Ishikawa (cell line): Measurements from ENCODE around the gene SPON1.

Experiments
- CEBPB ChIP-seq: IDR thresholded peaks from 2 replicates; pipeline ENCODE4 v1.6.1; 2012
- CREB1 ChIP-seq: IDR thresholded peaks from 2 replicates; pipeline ENCODE4 v1.6.1; 2012; ENCODE audit warnings: low read depth
- EGR1 ChIP-seq: IDR thresholded peaks from 2 replicates; pipeline ENCODE4 v1.6.1; 2012
- EP300 ChIP-seq: IDR thresholded peaks from 2 replicates; pipeline ENCODE4 v1.6.1; 2012; ENCODE audit warnings: borderline replicate concordance
- FOXM1 ChIP-seq: IDR thresholded peaks from 2 replicates; pipeline ENCODE4 v1.6.1; 2012; ENCODE audit warnings: low read depth, borderline replicate concordance
- NFIC ChIP-seq: IDR thresholded peaks from 2 replicates; pipeline ENCODE4 v1.6.1; 2012
- RAD21 ChIP-seq: IDR thresholded peaks from 2 replicates; pipeline ENCODE4 v1.6.1; 2012; ENCODE audit warnings: low read depth
- TAF1 ChIP-seq: IDR thresholded peaks from 2 replicates; pipeline ENCODE4 v1.6.1; 2012; ENCODE audit warnings: low read depth, mild to moderate bottlenecking
- TCF12 ChIP-seq: IDR thresholded peaks from 2 replicates; pipeline ENCODE4 v1.6.1; 2012; ENCODE audit warnings: low read depth
- TEAD4 ChIP-seq: IDR thresholded peaks from 2 replicates; pipeline ENCODE4 v1.6.1; 2012
- YY1 ChIP-seq: IDR thresholded peaks from 2 replicates; pipeline ENCODE4 v1.6.1; 2012; ENCODE audit warnings: low read depth
- ZBTB7A ChIP-seq: IDR thresholded peaks from 2 replicates; pipeline ENCODE4 v1.6.1; 2012; ENCODE audit warnings: low read depth
- TF ChIP-seq, protein P1 (sequence below): IDR thresholded peaks from 2 replicates; pipeline ENCODE4 v1.6.1; 2012
- TF ChIP-seq, protein P2 (sequence below): IDR thresholded peaks from 2 replicates; pipeline ENCODE4 v1.6.1; 2012
- TF ChIP-seq, protein P3 (sequence below): IDR thresholded peaks from 2 replicates; pipeline ENCODE4 v1.6.1; 2012; ENCODE audit warnings: low read depth, mild to moderate bottlenecking

The SPON1 gene

DNA sequence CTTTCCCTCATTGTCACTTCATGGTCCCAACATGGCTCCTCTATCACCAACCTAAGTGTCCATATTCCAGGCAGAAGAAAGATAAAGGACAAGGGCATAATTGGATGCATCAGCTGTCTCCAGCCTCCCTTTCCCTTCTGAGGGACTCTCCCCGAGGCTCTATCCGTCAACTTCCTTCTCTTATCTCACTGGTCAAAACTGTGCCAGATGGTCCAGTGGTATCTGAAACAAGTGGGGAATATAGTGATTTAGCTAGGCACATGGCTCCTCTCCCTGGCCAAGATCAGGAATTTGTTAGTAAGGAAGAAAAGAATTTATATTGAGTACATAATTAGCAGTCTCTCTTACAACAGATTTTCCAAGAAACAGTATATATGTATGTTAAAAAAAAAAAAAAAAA, 12.6 kb upstream of the SPON1 start:
- TF ChIP-seq RAD21 (peak; percentile 31; the same call in 1 of the 2 replicates), NFIC (no peak), TEAD4 (no peak), TCF12 (no peak), EGR1 (no peak), ZBTB7A (no peak)
- TF ChIP-seq, protein P1, sequence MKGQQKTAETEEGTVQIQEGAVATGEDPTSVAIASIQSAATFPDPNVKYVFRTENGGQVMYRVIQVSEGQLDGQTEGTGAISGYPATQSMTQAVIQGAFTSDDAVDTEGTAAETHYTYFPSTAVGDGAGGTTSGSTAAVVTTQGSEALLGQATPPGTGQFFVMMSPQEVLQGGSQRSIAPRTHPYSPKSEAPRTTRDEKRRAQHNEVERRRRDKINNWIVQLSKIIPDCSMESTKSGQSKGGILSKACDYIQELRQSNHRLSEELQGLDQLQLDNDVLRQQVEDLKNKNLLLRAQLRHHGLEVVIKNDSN, result no peak

DNA sequence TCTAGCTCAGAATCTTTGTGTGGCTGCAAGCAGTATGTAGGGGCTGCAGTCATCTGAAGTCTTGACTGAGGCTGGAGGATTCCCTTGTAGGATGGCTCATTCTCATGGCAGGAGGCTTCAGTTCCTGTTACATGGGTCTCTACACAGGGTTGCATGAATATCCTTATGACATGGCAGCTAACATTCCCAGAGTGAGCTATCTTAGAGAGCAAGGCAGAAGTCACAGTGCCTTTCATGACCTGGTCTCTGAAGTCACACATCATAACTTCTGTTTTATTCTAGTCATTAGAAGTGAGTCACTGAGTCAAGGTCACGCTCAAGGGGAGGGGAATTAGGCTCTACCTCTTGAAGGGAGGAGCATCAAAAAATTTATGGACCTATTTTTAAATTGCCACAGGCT, 10.3 kb upstream of the SPON1 start:
- TF ChIP-seq NFIC (no peak), TCF12 (no peak), ZBTB7A (no peak), TEAD4 (no peak), CREB1 (no peak), RAD21 (no peak), CEBPB (no peak), EP300 (no peak), TAF1 (no peak), EGR1 (no peak), FOXM1 (no peak), YY1 (no peak)
- TF ChIP-seq, protein P1, result no peak
- TF ChIP-seq, protein P2, sequence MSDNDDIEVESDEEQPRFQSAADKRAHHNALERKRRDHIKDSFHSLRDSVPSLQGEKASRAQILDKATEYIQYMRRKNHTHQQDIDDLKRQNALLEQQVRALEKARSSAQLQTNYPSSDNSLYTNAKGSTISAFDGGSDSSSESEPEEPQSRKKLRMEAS, result no peak
- TF ChIP-seq, protein P3, sequence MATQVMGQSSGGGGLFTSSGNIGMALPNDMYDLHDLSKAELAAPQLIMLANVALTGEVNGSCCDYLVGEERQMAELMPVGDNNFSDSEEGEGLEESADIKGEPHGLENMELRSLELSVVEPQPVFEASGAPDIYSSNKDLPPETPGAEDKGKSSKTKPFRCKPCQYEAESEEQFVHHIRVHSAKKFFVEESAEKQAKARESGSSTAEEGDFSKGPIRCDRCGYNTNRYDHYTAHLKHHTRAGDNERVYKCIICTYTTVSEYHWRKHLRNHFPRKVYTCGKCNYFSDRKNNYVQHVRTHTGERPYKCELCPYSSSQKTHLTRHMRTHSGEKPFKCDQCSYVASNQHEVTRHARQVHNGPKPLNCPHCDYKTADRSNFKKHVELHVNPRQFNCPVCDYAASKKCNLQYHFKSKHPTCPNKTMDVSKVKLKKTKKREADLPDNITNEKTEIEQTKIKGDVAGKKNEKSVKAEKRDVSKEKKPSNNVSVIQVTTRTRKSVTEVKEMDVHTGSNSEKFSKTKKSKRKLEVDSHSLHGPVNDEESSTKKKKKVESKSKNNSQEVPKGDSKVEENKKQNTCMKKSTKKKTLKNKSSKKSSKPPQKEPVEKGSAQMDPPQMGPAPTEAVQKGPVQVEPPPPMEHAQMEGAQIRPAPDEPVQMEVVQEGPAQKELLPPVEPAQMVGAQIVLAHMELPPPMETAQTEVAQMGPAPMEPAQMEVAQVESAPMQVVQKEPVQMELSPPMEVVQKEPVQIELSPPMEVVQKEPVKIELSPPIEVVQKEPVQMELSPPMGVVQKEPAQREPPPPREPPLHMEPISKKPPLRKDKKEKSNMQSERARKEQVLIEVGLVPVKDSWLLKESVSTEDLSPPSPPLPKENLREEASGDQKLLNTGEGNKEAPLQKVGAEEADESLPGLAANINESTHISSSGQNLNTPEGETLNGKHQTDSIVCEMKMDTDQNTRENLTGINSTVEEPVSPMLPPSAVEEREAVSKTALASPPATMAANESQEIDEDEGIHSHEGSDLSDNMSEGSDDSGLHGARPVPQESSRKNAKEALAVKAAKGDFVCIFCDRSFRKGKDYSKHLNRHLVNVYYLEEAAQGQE, result no peak

DNA sequence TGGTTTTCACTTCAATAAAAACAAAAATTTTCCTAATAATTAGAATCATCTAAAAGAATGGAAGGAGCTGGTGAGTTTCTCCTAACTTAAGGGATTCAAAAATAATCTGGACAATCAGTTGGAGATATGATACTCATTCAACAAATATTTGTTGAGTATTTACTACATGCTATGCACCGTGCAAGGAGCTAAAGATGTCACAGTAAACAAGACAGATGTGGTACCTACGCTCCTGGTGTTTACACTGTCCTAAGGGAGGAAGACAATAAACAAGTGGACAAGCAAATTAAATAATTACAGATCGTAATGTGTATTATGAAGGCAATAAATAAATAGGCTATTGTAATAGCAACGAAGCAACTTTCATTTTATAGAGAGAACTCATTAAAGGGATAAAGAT, 9.9 kb upstream of the SPON1 start:
- TF ChIP-seq EP300 (no peak), TEAD4 (no peak), TCF12 (no peak), EGR1 (no peak), NFIC (no peak), CREB1 (no peak), FOXM1 (no peak), ZBTB7A (no peak), CEBPB (no peak), YY1 (no peak), TAF1 (no peak), RAD21 (no peak)
- TF ChIP-seq, protein P3, result no peak
- TF ChIP-seq, protein P2, result no peak
- TF ChIP-seq, protein P1, result no peak

DNA sequence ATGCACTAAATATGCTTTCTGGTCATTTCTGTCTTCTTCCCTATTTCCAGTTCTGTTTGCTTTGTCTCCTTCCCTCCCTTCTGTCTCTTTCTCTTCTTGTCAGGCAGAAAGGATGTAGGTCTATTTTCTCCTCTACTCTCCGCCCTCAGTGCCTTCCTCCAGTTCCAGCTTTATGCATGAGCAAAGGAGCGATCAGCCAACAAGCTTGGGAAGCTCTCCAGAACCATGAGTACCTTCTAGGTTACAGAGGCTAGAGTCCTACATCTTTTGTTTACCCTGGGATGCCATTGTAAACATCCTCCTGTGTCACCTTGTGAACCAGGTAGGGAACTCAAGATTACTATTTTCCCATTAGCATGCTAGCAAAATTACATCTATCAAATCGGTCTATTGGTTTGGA, 7.9 kb upstream of the SPON1 start:
- TF ChIP-seq TEAD4 (no peak), TAF1 (no peak), EGR1 (no peak), CREB1 (no peak), NFIC (no peak), EP300 (no peak), YY1 (no peak), TCF12 (no peak)
- TF ChIP-seq, protein P2, result no peak
- TF ChIP-seq, protein P1, result no peak

DNA sequence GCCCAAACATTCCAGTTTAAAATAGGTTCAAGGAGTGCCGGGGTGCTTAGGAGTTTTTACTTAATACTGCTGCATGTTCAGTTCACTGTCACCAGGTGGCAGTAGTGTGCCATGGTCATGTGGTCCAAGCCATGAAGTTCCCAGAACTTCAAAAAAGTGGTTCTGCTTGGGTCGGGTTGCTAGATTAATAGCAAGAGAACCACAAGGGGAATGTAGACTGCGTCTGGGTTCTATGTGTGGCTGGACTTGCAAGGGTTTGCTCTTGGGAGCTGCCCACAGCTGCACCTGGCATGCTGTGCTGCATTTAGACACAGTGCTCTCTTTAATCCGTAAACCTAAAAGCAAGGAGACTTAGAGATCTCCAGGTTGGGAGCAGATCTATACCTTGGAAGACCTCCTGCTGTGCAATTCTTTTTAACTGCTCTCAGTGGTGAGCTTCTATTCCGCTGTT, 6.5 kb upstream of the SPON1 start:
- TF ChIP-seq RAD21, result peak; percentile 90
- TF ChIP-seq YY1, result no peak
- TF ChIP-seq TEAD4, result no peak
- TF ChIP-seq, protein P2, result peak; percentile 58
- TF ChIP-seq, protein P1, result peak; percentile 85
- no peak for TF ChIP-seq ZBTB7A
- no peak for TF ChIP-seq CEBPB
- no peak for TF ChIP-seq FOXM1
- TF ChIP-seq, protein P3, result no peak
- TF ChIP-seq TAF1, result no peak
- no peak for TF ChIP-seq CREB1
- no peak for TF ChIP-seq EGR1
